Endothelial cell of coronary artery (primary cell): ENCODE results near the gene KANK4. TPM values are rescaled to one million over a fixed set of nuclear protein-coding genes. Genes with fewer than 3 reads are reported as not detected.

ENCODE experiments used
- total RNA-seq: library from RNA; depleted of rRNA; stranded (reverse); fragments of >200 nt; gene quantifications from 2 replicates; pipeline ENCODE4 v1.2.3, GENCODE V29; 2014

KANK4 gene
- not detected in 2 replicates for total RNA-seq

DNA sequence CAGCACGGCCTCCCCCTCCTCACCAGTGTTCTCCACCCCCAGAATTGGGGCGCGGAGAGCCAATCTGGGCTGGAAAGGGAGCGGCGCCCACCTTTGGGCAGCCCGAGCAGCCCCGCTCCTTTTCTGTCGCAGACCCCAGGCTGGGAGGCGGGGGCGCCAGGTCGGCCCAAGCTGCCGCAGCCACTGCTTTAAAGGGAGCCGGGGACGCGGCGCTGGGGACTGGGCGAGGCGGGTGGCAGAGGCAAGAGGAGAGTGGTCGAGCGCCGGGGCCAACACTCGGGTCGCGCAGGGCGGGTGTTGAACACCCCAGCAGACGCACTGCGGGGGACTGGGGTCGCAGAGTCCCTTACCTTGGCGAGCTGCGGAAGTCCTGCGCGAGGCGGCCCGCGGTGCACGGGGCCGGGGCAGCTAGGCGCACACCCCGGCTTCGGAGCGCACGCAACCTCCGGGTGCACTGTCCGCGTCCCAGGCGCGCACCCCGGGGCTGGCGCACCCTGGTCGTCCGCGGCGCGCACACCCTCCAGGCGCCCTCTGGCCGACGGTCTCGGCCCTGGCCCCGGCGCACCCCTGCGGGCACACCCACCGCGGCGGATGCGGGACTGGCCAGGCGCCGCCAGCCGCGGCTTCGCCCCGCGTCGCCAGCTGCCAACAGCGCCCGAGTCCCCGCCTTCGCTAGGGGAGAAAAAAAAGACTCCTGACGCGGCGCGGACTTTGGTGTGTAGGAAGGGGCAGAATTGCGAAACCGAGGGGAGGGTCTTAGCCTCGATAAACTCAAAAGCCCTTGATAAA is at the start of gene KANK4:
Gene KANK4 (minus strand): TSS at position 679 of the 789 bp plus-strand sequence. CDS start 37,870 bp downstream, outside the sequence.

GRCh38 chr1:62194651-62195544 is 124.3 kb downstream of the KANK4 start, which contains the start of gene L1TD1:
Gene L1TD1, plus strand, starts transcription at chr1:62194849. Its CDS starts 11,780 bp downstream, at chr1:62206629.

Other genes with a start within 250 kb of the KANK4 start
- not detected in 2 replicates for gene L1TD1, start 124.6 kb downstream of the KANK4 start, total RNA-seq
- 22.0 and 30.3 TPM in 2 replicates for gene USP1, start 117.6 kb upstream of the KANK4 start, total RNA-seq